Measurements from ENCODE around the gene U2AF2. TPM values are rescaled to one million over a fixed set of nuclear protein-coding genes. Genes with fewer than 3 reads are reported as not detected.

Gene U2AF2
- total RNA-seq, 1 donor from 2014 or later = 194 TPM

GRCh38 chr19:55674841-55675660 lies 20.2 kb downstream of the U2AF2 start, which contains the start of gene EPN1:
Gene EPN1, plus strand, starts transcription at chr19:55675226. Its CDS starts 3,402 bp downstream, at chr19:55678628.
- peak within 1 kb of the TSS; percentile 75 for H3K27ac ChIP-seq (ENCODE audit: low read depth, low read length)
- peak within 1 kb of the TSS; percentile 97 for H3K9ac ChIP-seq (ENCODE audit: low read length)
- Mint-ChIP-seq H3K4me1 (ENCODE audit: low read depth, unreplicated experiment) (peaks cover 36% of the 10 kb centered on the region), H3K27ac (ENCODE audit: unreplicated experiment) (peak within 1 kb of the TSS; percentile 97), H3K36me3 (ENCODE audit: low read depth, unreplicated experiment) (peaks cover 11% of the 10 kb centered on the region), H3K4me3 (ENCODE audit: unreplicated experiment) (peak within 1 kb of the TSS; percentile 98), H3K9me3 (ENCODE audit: unreplicated experiment) (peaks cover 1% of the 10 kb centered on the region), H3K27me3 (ENCODE audit: low read depth, unreplicated experiment) (no peaks in the 10 kb centered on the region)
- FAIRE-seq = no peak
- peaks cover 3% of the 10 kb centered on the region for H3K36me3 ChIP-seq (ENCODE audit: insufficient read depth, low read length)
- DNase-seq (ENCODE audit: low read depth) = peak; percentile 91
- H3K27me3 ChIP-seq (ENCODE audit: insufficient read depth, low read length) = no peaks in the 10 kb centered on the region
- peak within 1 kb of the TSS; percentile 40 for H2AFZ ChIP-seq (ENCODE audit: low read depth, low read length)
- H3K4me3 ChIP-seq (ENCODE audit: insufficient read depth, low read depth, low read length) = peak within 1 kb of the TSS; percentile 93
- TF ChIP-seq EZH2 (IDR thresholded peaks at IDR 0.05; ENCODE audit: insufficient read depth, low read length) = no peak
- no peaks in the 10 kb centered on the region for H3K9me3 ChIP-seq (ENCODE audit: insufficient read depth, low read depth, low read length)
- peaks cover 32% of the 10 kb centered on the region for H3K4me1 ChIP-seq (ENCODE audit: insufficient read depth, low read length)
- H3K4me2 ChIP-seq (ENCODE audit: low read length) = peak within 1 kb of the TSS; percentile 92
- peaks cover 87% of the 10 kb centered on the region for H4K20me1 ChIP-seq (ENCODE audit: insufficient read depth, low read length)
- H3K79me2 ChIP-seq (ENCODE audit: insufficient read depth, low read length) = peaks cover 91% of the 10 kb centered on the region

- peak overlapping the region; percentile 97 for H3K9ac ChIP-seq (ENCODE audit: low read length)
- peaks cover 91% of the 10 kb centered on the region for H3K79me2 ChIP-seq (ENCODE audit: insufficient read depth, low read length)
- DNase-seq (ENCODE audit: low read depth) (no peak), FAIRE-seq (no peak)
- H3K36me3 ChIP-seq (ENCODE audit: insufficient read depth, low read length) = no peaks in the 10 kb centered on the region
- Mint-ChIP-seq H3K4me1 (ENCODE audit: low read depth, unreplicated experiment) (peaks cover 34% of the 10 kb centered on the region), H3K27me3 (ENCODE audit: low read depth, unreplicated experiment) (no peaks in the 10 kb centered on the region), H3K27ac (ENCODE audit: unreplicated experiment) (peak overlapping the region; percentile 97), H3K4me3 (ENCODE audit: unreplicated experiment) (peak overlapping the region; percentile 98), H3K36me3 (ENCODE audit: low read depth, unreplicated experiment) (peaks cover 8% of the 10 kb centered on the region), H3K9me3 (ENCODE audit: unreplicated experiment) (no peaks in the 10 kb centered on the region)
- no peaks in the 10 kb centered on the region for H3K9me3 ChIP-seq (ENCODE audit: insufficient read depth, low read depth, low read length)
- peaks cover 32% of the 10 kb centered on the region for H3K4me1 ChIP-seq (ENCODE audit: insufficient read depth, low read length)
- peak overlapping the region; percentile 40 for H2AFZ ChIP-seq (ENCODE audit: low read depth, low read length)
- H3K4me3 ChIP-seq (ENCODE audit: insufficient read depth, low read depth, low read length) = peak overlapping the region; percentile 93
- no peaks in the 10 kb centered on the region for H3K27me3 ChIP-seq (ENCODE audit: insufficient read depth, low read length)
- peak overlapping the region; percentile 92 for H3K4me2 ChIP-seq (ENCODE audit: low read length)
- peak overlapping the region; percentile 75 for H3K27ac ChIP-seq (ENCODE audit: low read depth, low read length)
- TF ChIP-seq EZH2 (IDR thresholded peaks at IDR 0.05; ENCODE audit: insufficient read depth, low read length) (no peak), CTCF (IDR thresholded peaks at IDR 0.05; ENCODE audit: insufficient read depth, low read depth, low read length) (no peak)
- peaks cover 87% of the 10 kb centered on the region for H4K20me1 ChIP-seq (ENCODE audit: insufficient read depth, low read length)
These were observed 21.0 kb downstream of the U2AF2 start for GRCh38 chr19:55675661-55676354.

- DNase-seq (ENCODE audit: low read depth) (no peak), FAIRE-seq (no peak)
- peaks cover 87% of the 10 kb centered on the region for H4K20me1 ChIP-seq (ENCODE audit: insufficient read depth, low read length)
- peak overlapping the region; percentile 93 for H3K4me3 ChIP-seq (ENCODE audit: insufficient read depth, low read depth, low read length)
- Mint-ChIP-seq H3K36me3 (ENCODE audit: low read depth, unreplicated experiment) (peaks cover 8% of the 10 kb centered on the region), H3K27ac (ENCODE audit: unreplicated experiment) (peak overlapping the region; percentile 51), H3K9me3 (ENCODE audit: unreplicated experiment) (no peaks in the 10 kb centered on the region), H3K4me1 (ENCODE audit: low read depth, unreplicated experiment) (peaks cover 38% of the 10 kb centered on the region), H3K4me3 (ENCODE audit: unreplicated experiment) (peak overlapping the region; percentile 98), H3K27me3 (ENCODE audit: low read depth, unreplicated experiment) (no peaks in the 10 kb centered on the region)
- H3K79me2 ChIP-seq (ENCODE audit: insufficient read depth, low read length) = peaks cover 90% of the 10 kb centered on the region
- no peaks in the 10 kb centered on the region for H3K27me3 ChIP-seq (ENCODE audit: insufficient read depth, low read length)
- TF ChIP-seq EZH2 (IDR thresholded peaks at IDR 0.05; ENCODE audit: insufficient read depth, low read length) (no peak), CTCF (IDR thresholded peaks at IDR 0.05; ENCODE audit: insufficient read depth, low read depth, low read length) (no peak)
- H3K4me1 ChIP-seq (ENCODE audit: insufficient read depth, low read length) = peaks cover 36% of the 10 kb centered on the region
- H2AFZ ChIP-seq (ENCODE audit: low read depth, low read length) = no peak overlapping the region
- H3K9ac ChIP-seq (ENCODE audit: low read length) = peak overlapping the region; percentile 97
- H3K27ac ChIP-seq (ENCODE audit: low read depth, low read length) = no peak overlapping the region
- H3K36me3 ChIP-seq (ENCODE audit: insufficient read depth, low read length) = no peaks in the 10 kb centered on the region
- no peaks in the 10 kb centered on the region for H3K9me3 ChIP-seq (ENCODE audit: insufficient read depth, low read depth, low read length)
- peak overlapping the region; percentile 92 for H3K4me2 ChIP-seq (ENCODE audit: low read length)
These were observed 21.5 kb downstream of the U2AF2 start for GRCh38 chr19:55676383-55676782.

Data from astrocyte (in vitro differentiated cells and primary cell).